Measurements from ENCODE around the gene TEK. TPM values are rescaled to one million over a fixed set of nuclear protein-coding genes. Genes with fewer than 3 reads are reported as not detected.

TEK gene
- total RNA-seq, 1 donor from 2014 or later: 1.6 TPM

DNA sequence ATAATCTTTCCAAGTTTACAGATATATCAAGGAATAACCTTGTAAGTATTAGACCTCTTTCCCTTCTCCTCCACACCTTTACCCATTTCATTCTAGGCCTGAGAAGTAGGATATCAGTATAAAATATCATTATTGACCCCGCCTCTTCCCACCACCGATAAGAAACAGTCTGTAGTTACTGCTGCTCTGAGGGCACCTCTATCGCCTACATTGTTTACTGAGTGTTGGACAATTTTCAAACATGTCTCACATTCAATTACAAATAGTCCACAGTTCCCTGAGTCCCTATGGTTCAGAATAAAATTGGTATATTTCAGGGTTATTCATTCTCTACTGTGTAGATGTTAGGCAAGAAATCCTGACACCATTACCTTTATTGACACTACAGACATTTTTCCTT lies 73.4 kb downstream of the TEK start:
- Mint-ChIP-seq H3K4me1 (ENCODE audit: unreplicated experiment) (peaks cover 61% of the 10 kb centered on the region), H3K27ac (ENCODE audit: unreplicated experiment) (no peak overlapping the region), H3K9me3 (ENCODE audit: unreplicated experiment) (peaks cover 8% of the 10 kb centered on the region), H3K4me3 (ENCODE audit: unreplicated experiment) (no peak overlapping the region), H3K27me3 (ENCODE audit: unreplicated experiment) (no peaks in the 10 kb centered on the region), H3K36me3 (ENCODE audit: unreplicated experiment) (peaks cover 8% of the 10 kb centered on the region)
- DNase-seq (ENCODE audit: extremely low spot score, unreplicated experiment): no peak
- TF ChIP-seq, protein P1, sequence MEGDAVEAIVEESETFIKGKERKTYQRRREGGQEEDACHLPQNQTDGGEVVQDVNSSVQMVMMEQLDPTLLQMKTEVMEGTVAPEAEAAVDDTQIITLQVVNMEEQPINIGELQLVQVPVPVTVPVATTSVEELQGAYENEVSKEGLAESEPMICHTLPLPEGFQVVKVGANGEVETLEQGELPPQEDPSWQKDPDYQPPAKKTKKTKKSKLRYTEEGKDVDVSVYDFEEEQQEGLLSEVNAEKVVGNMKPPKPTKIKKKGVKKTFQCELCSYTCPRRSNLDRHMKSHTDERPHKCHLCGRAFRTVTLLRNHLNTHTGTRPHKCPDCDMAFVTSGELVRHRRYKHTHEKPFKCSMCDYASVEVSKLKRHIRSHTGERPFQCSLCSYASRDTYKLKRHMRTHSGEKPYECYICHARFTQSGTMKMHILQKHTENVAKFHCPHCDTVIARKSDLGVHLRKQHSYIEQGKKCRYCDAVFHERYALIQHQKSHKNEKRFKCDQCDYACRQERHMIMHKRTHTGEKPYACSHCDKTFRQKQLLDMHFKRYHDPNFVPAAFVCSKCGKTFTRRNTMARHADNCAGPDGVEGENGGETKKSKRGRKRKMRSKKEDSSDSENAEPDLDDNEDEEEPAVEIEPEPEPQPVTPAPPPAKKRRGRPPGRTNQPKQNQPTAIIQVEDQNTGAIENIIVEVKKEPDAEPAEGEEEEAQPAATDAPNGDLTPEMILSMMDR (IDR thresholded peaks at IDR 0.05): no peak

DNA sequence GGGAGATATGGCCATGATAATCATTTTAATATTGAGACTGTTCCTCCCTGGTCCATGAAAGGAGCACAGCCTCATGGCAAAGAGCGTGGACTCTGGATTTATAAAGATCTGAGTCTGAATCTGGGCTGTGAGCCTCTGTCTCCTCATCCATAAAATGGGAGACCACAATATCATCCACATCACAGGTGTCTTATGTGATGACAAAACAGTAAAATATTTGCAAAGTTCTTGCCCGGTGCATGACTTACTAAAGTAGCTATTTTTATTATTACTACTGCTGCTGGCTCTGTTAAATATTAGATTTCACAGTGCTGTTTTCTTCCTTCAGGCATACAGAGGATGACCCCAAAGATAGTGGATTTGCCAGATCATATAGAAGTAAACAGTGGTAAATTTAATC lies 74.1 kb downstream of the TEK start:
- H3K9me3 Mint-ChIP-seq (ENCODE audit: unreplicated experiment): peaks cover 3% of the 10 kb centered on the region
- no peak overlapping the region for H3K4me3 Mint-ChIP-seq (ENCODE audit: unreplicated experiment)
- peaks cover 55% of the 10 kb centered on the region for H3K4me1 Mint-ChIP-seq (ENCODE audit: unreplicated experiment)
- TF ChIP-seq, protein P1 (IDR thresholded peaks at IDR 0.05): no peak
- no peak for DNase-seq (ENCODE audit: extremely low spot score, unreplicated experiment)
- H3K27ac Mint-ChIP-seq (ENCODE audit: unreplicated experiment): no peak overlapping the region
- no peaks in the 10 kb centered on the region for H3K27me3 Mint-ChIP-seq (ENCODE audit: unreplicated experiment)
- H3K36me3 Mint-ChIP-seq (ENCODE audit: unreplicated experiment): peaks cover 3% of the 10 kb centered on the region

DNA sequence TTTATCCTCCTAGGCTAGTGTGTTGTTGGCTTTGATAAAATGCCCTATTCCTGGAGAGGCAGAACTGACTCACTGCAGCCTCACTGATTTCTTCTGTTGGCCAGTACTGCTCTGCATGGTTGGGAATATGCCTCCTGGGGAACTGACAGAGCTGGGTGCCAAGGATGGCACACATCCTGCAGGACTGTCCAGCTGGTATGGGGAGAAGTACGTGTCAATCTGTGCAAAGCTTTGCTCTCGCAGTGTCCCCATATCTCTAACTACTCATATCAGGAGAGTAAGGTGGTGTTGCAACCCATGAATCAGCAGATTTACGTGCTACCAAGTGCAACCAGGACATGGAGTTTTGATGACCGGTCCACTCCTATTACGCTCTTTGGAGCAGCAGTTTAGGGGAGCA lies 74.7 kb downstream of the TEK start:
- Mint-ChIP-seq H3K4me3 (ENCODE audit: unreplicated experiment) (no peak overlapping the region), H3K4me1 (ENCODE audit: unreplicated experiment) (peaks cover 55% of the 10 kb centered on the region), H3K36me3 (ENCODE audit: unreplicated experiment) (no peaks in the 10 kb centered on the region), H3K27ac (ENCODE audit: unreplicated experiment) (no peak overlapping the region), H3K9me3 (ENCODE audit: unreplicated experiment) (no peaks in the 10 kb centered on the region), H3K27me3 (ENCODE audit: unreplicated experiment) (no peaks in the 10 kb centered on the region)
- TF ChIP-seq, protein P1 (IDR thresholded peaks at IDR 0.05): no peak
- DNase-seq (ENCODE audit: extremely low spot score, unreplicated experiment): no peak

DNA sequence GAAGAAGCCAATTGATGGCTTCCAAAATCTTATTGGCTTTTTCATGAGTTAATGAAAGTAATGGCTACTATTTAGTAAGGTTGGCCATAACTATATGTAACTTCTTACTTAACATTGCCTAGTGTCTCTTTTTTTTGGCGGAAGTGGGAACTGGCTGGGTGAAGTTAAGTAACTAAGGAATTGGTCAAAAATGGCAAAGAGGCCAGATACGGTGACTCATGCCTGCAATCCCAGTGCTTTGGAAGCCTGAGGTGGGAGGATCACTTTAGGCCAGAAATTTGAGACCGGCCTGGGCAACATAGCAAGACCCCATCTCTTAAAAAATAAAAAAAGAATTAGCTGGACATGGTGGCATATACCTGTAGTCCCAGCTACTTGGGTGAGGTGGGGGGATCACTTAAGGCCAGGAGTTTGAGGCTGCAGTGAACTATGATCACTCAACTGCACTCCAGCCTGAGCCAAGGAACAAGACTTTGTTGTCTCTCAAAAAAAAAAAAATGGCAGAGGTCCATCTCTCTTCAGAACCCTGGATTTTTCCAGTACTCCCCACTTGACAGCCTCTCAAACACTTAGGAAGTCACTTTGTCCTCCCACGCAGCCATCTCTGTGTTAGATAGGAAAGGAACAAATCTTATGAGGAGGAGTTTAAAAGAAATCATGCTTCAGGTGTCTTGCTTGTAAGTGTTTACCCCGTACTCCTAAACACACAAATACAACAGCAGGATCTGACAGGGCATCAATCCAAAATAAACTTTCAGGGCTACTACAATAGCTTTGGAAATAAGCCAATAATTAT lies 75.7 kb downstream of the TEK start:
- peaks cover 46% of the 10 kb centered on the region for H3K4me1 Mint-ChIP-seq (ENCODE audit: unreplicated experiment)
- no peaks in the 10 kb centered on the region for H3K27me3 Mint-ChIP-seq (ENCODE audit: unreplicated experiment)
- TF ChIP-seq, protein P1 (IDR thresholded peaks at IDR 0.05): no peak
- no peaks in the 10 kb centered on the region for H3K9me3 Mint-ChIP-seq (ENCODE audit: unreplicated experiment)
- H3K36me3 Mint-ChIP-seq (ENCODE audit: unreplicated experiment): no peaks in the 10 kb centered on the region
- DNase-seq (ENCODE audit: extremely low spot score, unreplicated experiment): no peak
- no peak overlapping the region for H3K4me3 Mint-ChIP-seq (ENCODE audit: unreplicated experiment)
- H3K27ac Mint-ChIP-seq (ENCODE audit: unreplicated experiment): no peak overlapping the region

DNA sequence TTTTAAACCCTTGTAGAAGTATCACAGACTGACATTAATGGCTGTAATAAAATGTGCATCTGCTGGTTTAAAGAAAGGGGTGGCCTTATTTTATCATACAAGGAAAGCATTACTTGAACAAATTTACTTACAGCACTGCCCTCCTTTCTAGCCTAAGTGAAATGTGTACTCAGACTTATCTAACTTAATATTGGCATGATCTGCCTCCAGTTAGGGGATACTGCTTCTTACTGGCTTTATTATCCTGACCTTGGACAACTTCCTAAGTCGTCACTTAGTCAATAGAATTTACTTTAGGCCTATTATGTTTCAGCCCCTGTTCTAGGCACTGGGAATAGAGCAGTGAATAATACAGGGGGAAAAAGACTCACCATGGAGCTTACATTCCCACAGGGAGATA lies 79.4 kb downstream of the TEK start:
- Mint-ChIP-seq H3K4me3 (ENCODE audit: unreplicated experiment) (no peak overlapping the region), H3K4me1 (ENCODE audit: unreplicated experiment) (peaks cover 33% of the 10 kb centered on the region), H3K36me3 (ENCODE audit: unreplicated experiment) (no peaks in the 10 kb centered on the region), H3K27ac (ENCODE audit: unreplicated experiment) (no peak overlapping the region), H3K27me3 (ENCODE audit: unreplicated experiment) (no peaks in the 10 kb centered on the region), H3K9me3 (ENCODE audit: unreplicated experiment) (no peaks in the 10 kb centered on the region)
- DNase-seq (ENCODE audit: extremely low spot score, unreplicated experiment): no peak
- TF ChIP-seq, protein P1 (IDR thresholded peaks at IDR 0.05): no peak
